GM13976 (cell line): ENCODE data around the gene RAET1G.
"Not testable (repeated sequence)": the region's sequence is repeated elsewhere in the genome, so short reads cannot be mapped to it uniquely, and the experiment has no call there.

Experiments used
- DNase-seq: peaks from one replicate; pipeline ENCODE4 v3.0.0; 2012; ENCODE audit warnings: low spot score
- in situ Hi-C: fragments of 300-500 bp; cut with MboI; formaldehyde crosslinking; loops from one replicate; pipeline ENCODE4 v1.12.0; 2022; ENCODE audit warnings: low sequenced_read_pairs, mixed read lengths, inconsistent platforms; ENCODE audit not compliant: unreplicated experiment
- TF ChIP-seq, protein P1 (sequence below): IDR thresholded peaks from 2 replicates; pipeline ENCODE4 v1.5.1; 2012; ENCODE audit warnings: borderline replicate concordance, mild to moderate bottlenecking; ENCODE audit not compliant: insufficient read depth; ENCODE audit errors: extremely low read depth, missing control alignments, control extremely low read depth

RAET1G gene

DNA sequence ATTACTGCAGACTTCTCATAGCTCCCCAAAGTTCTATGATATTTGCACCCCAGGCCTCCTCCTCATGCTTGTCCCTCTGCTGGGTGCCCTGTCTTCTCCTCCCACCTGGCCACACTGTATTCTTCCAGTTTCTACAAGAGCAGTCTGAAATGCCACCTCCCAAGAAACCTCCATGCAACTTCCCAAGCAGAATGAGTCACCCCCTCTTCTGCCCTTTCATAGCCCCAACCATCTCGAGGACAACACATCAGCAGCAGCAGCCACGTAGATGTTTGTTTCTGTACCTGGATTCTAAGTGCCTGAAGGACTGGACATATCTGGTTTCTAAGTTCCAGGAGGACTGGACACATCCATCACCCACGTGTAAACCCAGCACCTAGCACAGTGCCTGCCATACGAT, 12.3 kb upstream of the RAET1G start:
- in situ Hi-C loops: loop anchor here (5.0 kb wide), 1 partner anchor 72 kb away; no protein-coding TSS in a partner anchor
- DNase-seq: no peak
- TF ChIP-seq, protein P1, sequence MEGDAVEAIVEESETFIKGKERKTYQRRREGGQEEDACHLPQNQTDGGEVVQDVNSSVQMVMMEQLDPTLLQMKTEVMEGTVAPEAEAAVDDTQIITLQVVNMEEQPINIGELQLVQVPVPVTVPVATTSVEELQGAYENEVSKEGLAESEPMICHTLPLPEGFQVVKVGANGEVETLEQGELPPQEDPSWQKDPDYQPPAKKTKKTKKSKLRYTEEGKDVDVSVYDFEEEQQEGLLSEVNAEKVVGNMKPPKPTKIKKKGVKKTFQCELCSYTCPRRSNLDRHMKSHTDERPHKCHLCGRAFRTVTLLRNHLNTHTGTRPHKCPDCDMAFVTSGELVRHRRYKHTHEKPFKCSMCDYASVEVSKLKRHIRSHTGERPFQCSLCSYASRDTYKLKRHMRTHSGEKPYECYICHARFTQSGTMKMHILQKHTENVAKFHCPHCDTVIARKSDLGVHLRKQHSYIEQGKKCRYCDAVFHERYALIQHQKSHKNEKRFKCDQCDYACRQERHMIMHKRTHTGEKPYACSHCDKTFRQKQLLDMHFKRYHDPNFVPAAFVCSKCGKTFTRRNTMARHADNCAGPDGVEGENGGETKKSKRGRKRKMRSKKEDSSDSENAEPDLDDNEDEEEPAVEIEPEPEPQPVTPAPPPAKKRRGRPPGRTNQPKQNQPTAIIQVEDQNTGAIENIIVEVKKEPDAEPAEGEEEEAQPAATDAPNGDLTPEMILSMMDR: no peak

DNA sequence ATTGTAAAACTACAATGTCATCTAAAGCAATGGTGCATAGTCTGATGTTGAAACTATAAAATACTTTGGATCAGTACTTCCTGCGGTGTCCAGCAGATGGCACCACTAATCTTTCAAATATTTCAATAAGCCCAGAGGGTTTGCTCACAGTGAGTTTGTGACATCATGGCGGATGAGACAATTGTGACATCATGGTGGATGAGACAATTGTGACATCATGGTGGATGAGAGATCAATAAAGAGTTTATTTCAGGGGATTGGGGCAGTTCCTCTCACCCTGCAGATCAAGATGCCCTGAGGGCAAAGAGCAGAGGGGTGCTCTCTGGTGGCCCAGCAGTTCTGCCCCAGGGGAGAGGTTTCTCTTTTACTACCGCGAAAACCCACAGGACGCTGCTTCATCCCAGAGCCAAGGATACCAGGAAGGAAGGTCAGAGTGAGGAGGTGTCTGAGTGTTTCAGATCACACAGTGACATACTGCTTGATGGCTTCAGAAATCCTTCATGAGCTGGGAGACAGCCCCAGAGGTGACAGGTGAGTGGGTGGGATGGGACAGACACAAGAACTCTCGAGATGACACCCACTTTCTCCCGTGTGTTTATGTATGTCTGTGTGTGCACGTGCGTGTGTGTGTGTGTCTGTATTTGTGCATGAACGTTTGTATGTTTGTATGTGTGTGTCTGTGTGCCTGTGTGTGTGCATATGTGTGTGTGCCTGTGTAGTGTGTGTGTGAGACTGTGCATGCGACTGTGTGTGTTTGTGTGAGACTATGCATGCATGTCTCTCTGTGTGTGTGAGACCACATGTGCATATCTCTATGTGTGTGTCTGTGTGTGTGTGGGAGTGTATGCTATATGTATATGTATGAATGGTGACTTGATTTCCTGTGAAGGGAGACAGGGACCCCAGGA, 11.6 kb upstream of the RAET1G start:
- DNase-seq: peak; percentile 55
- in situ Hi-C loops: loop anchor here (5.0 kb wide), 1 partner anchor 73 kb away; no protein-coding TSS in a partner anchor
- TF ChIP-seq, protein P1: peak; percentile 61

DNA sequence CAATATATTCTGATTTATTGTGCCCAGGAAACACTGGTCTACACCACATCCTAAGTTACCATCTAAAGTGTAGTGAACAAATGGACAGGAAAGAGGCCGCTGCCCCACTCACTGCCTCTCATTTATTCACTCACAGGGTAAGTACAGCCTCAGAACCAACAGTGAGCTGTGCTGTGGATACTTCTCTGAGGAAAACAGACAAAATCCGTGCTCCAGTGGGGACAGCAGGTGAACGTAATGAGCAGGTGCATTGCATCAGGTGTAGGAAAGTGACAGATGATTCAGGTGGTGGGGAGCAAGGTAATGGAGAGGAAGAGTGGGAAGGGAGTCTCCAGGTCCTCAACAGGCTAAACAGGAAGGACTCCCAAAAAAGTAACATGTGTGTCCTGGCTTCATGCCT, 10.5 kb upstream of the RAET1G start:
- in situ Hi-C loops: no loop called here
- TF ChIP-seq, protein P1: no peak

DNA sequence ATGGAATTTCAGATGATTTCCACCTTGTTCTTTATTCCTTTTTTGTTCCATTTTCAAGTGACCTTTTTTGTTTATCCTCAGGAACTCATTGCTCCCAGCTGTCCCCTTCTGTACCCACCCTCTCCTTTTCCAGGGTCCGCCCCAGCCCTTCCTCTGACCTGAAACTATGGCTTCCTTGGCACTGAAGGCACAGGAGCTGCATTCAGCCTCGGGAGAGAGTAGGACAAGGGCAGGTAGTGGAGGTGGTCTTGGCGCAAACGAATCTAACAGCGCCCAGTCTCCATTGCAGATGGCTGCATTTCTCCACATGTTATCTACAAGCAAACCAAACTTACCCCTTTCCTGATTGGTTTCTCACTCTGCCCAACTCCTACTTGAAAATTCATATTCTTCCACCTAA, 10.1 kb upstream of the RAET1G start:
- in situ Hi-C loops: no loop called here
- no peak for DNase-seq

More for the DNA sequence above, 10.5 kb upstream of the RAET1G start:
- DNase-seq: no peak

DNA sequence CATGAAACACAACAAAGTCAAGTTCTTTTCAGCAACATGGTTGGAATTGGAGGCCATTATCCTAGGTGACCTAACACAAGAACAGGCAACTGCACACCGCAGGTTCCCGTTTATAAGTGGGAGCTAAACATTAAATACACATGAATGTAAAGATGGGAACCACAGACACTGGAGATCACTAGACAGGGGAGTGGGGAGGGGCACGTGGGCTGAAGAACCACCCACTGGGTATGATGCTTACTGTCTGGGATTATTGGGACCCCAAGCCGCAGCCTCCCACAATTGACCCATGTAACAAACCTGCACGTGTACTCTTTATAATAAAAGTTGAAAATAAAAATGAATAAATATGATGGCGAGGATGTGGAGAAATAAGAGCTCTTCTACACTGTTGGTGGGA, 8.6 kb upstream of the RAET1G start:
- in situ Hi-C loops: no loop called here
- TF ChIP-seq, protein P1: no peak
- no peak for DNase-seq

More for the DNA sequence above, 10.1 kb upstream of the RAET1G start:
- TF ChIP-seq, protein P1: no peak

DNA sequence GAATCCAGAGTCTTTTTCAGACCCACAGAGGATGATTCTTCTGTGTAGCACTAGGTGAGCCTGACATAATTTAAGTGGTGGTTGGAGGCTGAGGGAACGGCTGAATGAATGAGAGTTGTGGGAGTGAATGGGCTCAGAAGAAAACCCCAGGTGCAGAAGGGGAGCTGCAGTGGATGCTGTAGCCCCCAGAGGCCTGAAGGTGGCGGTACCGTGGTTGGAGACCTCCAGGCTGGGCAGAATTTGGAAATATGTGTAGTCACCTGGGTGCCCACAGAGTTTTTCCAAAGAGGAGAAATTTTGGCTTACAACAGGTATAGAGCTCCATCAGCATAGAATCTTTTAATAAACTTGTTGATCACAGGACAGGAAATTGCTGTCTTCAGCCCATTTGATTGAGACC, 6.5 kb upstream of the RAET1G start:
- TF ChIP-seq, protein P1: no peak
- in situ Hi-C loops: no loop called here
- DNase-seq: no peak

DNA sequence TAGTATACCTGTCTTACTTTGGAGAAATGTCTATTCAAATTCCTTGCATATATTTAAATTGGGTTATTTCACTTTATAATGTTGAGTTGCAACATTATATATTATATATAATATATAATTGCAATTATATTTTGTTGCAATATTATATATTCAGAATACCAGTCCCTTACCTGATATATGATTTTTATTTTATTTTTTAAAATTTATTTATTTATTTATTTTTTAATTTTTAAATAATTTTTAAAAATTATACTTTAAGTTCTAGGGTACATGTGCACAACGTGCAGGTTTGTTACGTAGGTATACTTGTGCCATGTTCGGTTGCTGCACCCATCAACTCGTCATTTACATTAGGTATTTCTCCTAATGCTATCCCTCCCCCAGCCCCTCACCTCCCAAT, 4.1 kb upstream of the RAET1G start:
- in situ Hi-C loops: not testable (repeated sequence)

More for the DNA sequence above, 4.1 kb upstream of the RAET1G start:
- DNase-seq: not testable (repeated sequence)
